K562 (cell line): Measurements from ENCODE around the gene COMTD1. TPM values are rescaled to one million over a fixed set of nuclear protein-coding genes. Genes with fewer than 3 reads are reported as not detected.
A peak's percentile ranks its signal among the peaks of the same experiment; 100 is the strongest.

ENCODE experiments used
- ARHGAP35 ChIP-seq: fragments of 450-650 bp; IDR thresholded peaks from 2 replicates; pipeline ENCODE4 v1.6.1; 2018; ENCODE audit not compliant: partially characterized antibody
- CTCFL ChIP-seq: IDR thresholded peaks from 2 replicates; pipeline ENCODE4 v1.6.1; 2011; ENCODE audit warnings: borderline replicate concordance, low read depth, mild to moderate bottlenecking, moderate library complexity, low read length; ENCODE audit not compliant: insufficient read depth, poor library complexity, severe bottlenecking
- E2F8 ChIP-seq: fragments of 450-650 bp; IDR thresholded peaks from 2 replicates; pipeline ENCODE4 v1.7.1; 2018; ENCODE audit warnings: mild to moderate bottlenecking, low read depth; ENCODE audit not compliant: partially characterized antibody
- EHMT2 ChIP-seq: fragments of 450-650 bp; IDR thresholded peaks from 2 replicates; pipeline ENCODE4 v1.6.1; 2018; ENCODE audit warnings: antibody characterized with exemption
- NUFIP1 ChIP-seq: fragments of 450-650 bp; IDR thresholded peaks from 2 replicates; pipeline ENCODE4 v1.6.1; 2018; ENCODE audit not compliant: partially characterized antibody
- POLR2A ChIP-seq: fragments of 450-650 bp; conservative IDR thresholded peaks from 2 replicates; pipeline ENCODE4 v1.6.1; 2016
- PRDM10 ChIP-seq: fragments of 450-650 bp; IDR thresholded peaks from 2 replicates; pipeline ENCODE4 v1.6.1; 2018; ENCODE audit not compliant: partially characterized antibody
- RFX5 ChIP-seq: IDR thresholded peaks from 2 replicates; pipeline ENCODE4 v1.6.1; 2011; ENCODE audit warnings: low read depth, mild to moderate bottlenecking, improper control_type of control experiment, low read length
- SAFB ChIP-seq: fragments of 200-400 bp; formaldehyde crosslinking; IDR thresholded peaks from 2 replicates; pipeline ENCODE4 v1.6.1; 2017; ENCODE audit warnings: low read depth, low read length, borderline replicate concordance
- SP1 ChIP-seq: sonication (generic); formaldehyde crosslinking; IDR thresholded peaks from 2 replicates; pipeline ENCODE4 v1.8.1; 2022; ENCODE audit warnings: mild to moderate bottlenecking, missing genetic modification reagents
- TEAD2 ChIP-seq: fragments of 450-650 bp; IDR thresholded peaks from 2 replicates; pipeline ENCODE4 v1.6.1; 2016; ENCODE audit warnings: missing genetic modification characterization, control low read depth, missing compliant biosample characterization
- ZBTB7A ChIP-seq: IDR thresholded peaks from 2 replicates; pipeline ENCODE4 v1.6.1; 2011; ENCODE audit warnings: low read depth, mild to moderate bottlenecking, low read length, moderate library complexity, borderline replicate concordance; ENCODE audit not compliant: control insufficient read depth
- ZNF140 ChIP-seq: fragments of 250-450 bp; sonication (Bioruptor Pico); IDR thresholded peaks from 2 replicates; pipeline ENCODE4 v1.8.0; 2021; ENCODE audit warnings: moderate library complexity, mild to moderate bottlenecking, inconsistent platforms
- ZNF165 ChIP-seq: fragments of 250-450 bp; sonication (Bioruptor Pico); IDR thresholded peaks from 2 replicates; pipeline ENCODE4 v1.4.0; 2020; ENCODE audit warnings: borderline replicate concordance
- ZNF197 ChIP-seq: fragments of 200-800 bp; sonication (Bioruptor generic); IDR thresholded peaks from 2 replicates; pipeline ENCODE4 v1.6.1; 2016; ENCODE audit warnings: low read depth, missing genetic modification characterization, missing compliant biosample characterization
- polyA plus RNA-seq, 8 experiments: library from polyadenylated mRNA; depleted of rRNA in 4 of 8; stranded (reverse) in 5 of 8; unstranded in 3 of 8; fragments of >200 nt; fragmentation: Nextera tagmentation in 2 of 8; fragmentation: Illumina TruSeq in 1 of 8; extraction: Ambion mirVana in 2 of 8; extraction: Trizol in 1 of 8; gene quantifications; 2 replicates each; pipeline versions ENCODE4 v1.2.1 to v1.2.3, GENCODE V29; 2011 to 2014; ENCODE audit warnings: inconsistent platforms in 1 of 8, missing spikeins in 1 of 8
- total RNA-seq, 7 experiments: library from RNA; depleted of rRNA in 6 of 7; stranded (reverse); fragments of >200 nt in 6 of 7; fragmentation: Illumina TruSeq in 2 of 7; extraction: Trizol in 2 of 7; gene quantifications; 2 replicates each; pipeline versions ENCODE4 v1.2.1 to v1.2.3, GENCODE V29; 2011 to 2021; ENCODE audit warnings: low replicate concordance in 1 of 7

The COMTD1 gene
- total and polyA plus RNA-seq, 9 of the 15 experiments (the other 6 are each of a cell fraction or from before 2014, with no cell fraction given) = 0.41 to 112 (median 13.7) TPM

GRCh38 chr10:75276069-75276872 lies 40.5 kb upstream of the COMTD1 start (continued):
- TF ChIP-seq E2F8 (no peak), CTCFL (peak; percentile 69), PRDM10 (peak; percentile 28), SP1 (CRISPR knock-in tag) (no peak), TEAD2 (no peak), RFX5 (no peak), EHMT2 (no peak), ZNF140 (no peak), POLR2A (0 out of 2 replicates have a peak, but pooled peaks have one; percentile 30), ZBTB7A (peak; percentile 31; the same call in 1 of the 2 replicates), ZNF165 (CRISPR knock-in tag) (no peak), SAFB (no peak), ARHGAP35 (no peak), ZNF197 (no peak), NUFIP1 (no peak)
